ENCODE results near the gene R3HDM2. TPM values are rescaled to one million over a fixed set of nuclear protein-coding genes. Genes with fewer than 3 reads are reported as not detected.
A peak's percentile ranks its signal among the peaks of the same experiment; 100 is the strongest.

R3HDM2 gene
- total RNA-seq, 1 experiment from 2014 or later, result 34.7 TPM

DNA sequence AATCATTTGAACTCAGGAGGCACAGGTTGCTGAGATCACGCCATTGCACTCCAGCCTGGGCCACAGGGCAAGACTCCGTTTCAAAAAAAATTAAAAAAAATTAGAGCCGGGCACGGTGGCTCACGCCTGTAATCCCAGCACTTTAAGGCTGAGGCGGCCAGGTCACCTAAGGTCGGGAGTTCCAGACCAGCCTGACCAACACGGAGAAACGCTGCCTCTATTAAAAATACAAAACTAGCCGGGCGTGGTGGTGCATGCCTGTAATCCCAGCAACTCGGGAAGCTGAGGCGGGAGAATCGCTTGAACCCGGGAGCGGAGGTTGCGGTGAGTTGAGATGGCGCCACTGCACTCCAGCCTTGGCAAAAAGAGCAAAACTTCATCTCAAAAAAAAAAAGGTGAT lies 35.7 kb downstream of the R3HDM2 start:
- DNase-seq (ENCODE audit: low spot score) (no peak), ATAC-seq (no peak)
- H3K36me3 Mint-ChIP-seq, result peaks cover 5% of the 10 kb centered on the region
- H3K27ac Mint-ChIP-seq, result no peak overlapping the region
- no peaks in the 10 kb centered on the region for H3K9me3 Mint-ChIP-seq
- TF ChIP-seq, protein P1, sequence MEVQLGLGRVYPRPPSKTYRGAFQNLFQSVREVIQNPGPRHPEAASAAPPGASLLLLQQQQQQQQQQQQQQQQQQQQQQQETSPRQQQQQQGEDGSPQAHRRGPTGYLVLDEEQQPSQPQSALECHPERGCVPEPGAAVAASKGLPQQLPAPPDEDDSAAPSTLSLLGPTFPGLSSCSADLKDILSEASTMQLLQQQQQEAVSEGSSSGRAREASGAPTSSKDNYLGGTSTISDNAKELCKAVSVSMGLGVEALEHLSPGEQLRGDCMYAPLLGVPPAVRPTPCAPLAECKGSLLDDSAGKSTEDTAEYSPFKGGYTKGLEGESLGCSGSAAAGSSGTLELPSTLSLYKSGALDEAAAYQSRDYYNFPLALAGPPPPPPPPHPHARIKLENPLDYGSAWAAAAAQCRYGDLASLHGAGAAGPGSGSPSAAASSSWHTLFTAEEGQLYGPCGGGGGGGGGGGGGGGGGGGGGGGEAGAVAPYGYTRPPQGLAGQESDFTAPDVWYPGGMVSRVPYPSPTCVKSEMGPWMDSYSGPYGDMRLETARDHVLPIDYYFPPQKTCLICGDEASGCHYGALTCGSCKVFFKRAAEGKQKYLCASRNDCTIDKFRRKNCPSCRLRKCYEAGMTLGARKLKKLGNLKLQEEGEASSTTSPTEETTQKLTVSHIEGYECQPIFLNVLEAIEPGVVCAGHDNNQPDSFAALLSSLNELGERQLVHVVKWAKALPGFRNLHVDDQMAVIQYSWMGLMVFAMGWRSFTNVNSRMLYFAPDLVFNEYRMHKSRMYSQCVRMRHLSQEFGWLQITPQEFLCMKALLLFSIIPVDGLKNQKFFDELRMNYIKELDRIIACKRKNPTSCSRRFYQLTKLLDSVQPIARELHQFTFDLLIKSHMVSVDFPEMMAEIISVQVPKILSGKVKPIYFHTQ (CRISPR knock-in tag; IDR thresholded peaks at IDR 0.05), result no peak
- TF ChIP-seq, protein P2, sequence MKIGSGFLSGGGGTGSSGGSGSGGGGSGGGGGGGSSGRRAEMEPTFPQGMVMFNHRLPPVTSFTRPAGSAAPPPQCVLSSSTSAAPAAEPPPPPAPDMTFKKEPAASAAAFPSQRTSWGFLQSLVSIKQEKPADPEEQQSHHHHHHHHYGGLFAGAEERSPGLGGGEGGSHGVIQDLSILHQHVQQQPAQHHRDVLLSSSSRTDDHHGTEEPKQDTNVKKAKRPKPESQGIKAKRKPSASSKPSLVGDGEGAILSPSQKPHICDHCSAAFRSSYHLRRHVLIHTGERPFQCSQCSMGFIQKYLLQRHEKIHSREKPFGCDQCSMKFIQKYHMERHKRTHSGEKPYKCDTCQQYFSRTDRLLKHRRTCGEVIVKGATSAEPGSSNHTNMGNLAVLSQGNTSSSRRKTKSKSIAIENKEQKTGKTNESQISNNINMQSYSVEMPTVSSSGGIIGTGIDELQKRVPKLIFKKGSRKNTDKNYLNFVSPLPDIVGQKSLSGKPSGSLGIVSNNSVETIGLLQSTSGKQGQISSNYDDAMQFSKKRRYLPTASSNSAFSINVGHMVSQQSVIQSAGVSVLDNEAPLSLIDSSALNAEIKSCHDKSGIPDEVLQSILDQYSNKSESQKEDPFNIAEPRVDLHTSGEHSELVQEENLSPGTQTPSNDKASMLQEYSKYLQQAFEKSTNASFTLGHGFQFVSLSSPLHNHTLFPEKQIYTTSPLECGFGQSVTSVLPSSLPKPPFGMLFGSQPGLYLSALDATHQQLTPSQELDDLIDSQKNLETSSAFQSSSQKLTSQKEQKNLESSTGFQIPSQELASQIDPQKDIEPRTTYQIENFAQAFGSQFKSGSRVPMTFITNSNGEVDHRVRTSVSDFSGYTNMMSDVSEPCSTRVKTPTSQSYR (CRISPR knock-in tag; IDR thresholded peaks at IDR 0.05), result no peak
- TF ChIP-seq, protein P3, sequence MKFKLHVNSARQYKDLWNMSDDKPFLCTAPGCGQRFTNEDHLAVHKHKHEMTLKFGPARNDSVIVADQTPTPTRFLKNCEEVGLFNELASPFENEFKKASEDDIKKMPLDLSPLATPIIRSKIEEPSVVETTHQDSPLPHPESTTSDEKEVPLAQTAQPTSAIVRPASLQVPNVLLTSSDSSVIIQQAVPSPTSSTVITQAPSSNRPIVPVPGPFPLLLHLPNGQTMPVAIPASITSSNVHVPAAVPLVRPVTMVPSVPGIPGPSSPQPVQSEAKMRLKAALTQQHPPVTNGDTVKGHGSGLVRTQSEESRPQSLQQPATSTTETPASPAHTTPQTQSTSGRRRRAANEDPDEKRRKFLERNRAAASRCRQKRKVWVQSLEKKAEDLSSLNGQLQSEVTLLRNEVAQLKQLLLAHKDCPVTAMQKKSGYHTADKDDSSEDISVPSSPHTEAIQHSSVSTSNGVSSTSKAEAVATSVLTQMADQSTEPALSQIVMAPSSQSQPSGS (CRISPR knock-in tag; IDR thresholded peaks at IDR 0.05; ENCODE audit: borderline replicate concordance, low read depth), result no peak
- TF ChIP-seq, protein P4, sequence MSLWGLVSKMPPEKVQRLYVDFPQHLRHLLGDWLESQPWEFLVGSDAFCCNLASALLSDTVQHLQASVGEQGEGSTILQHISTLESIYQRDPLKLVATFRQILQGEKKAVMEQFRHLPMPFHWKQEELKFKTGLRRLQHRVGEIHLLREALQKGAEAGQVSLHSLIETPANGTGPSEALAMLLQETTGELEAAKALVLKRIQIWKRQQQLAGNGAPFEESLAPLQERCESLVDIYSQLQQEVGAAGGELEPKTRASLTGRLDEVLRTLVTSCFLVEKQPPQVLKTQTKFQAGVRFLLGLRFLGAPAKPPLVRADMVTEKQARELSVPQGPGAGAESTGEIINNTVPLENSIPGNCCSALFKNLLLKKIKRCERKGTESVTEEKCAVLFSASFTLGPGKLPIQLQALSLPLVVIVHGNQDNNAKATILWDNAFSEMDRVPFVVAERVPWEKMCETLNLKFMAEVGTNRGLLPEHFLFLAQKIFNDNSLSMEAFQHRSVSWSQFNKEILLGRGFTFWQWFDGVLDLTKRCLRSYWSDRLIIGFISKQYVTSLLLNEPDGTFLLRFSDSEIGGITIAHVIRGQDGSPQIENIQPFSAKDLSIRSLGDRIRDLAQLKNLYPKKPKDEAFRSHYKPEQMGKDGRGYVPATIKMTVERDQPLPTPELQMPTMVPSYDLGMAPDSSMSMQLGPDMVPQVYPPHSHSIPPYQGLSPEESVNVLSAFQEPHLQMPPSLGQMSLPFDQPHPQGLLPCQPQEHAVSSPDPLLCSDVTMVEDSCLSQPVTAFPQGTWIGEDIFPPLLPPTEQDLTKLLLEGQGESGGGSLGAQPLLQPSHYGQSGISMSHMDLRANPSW (CRISPR knock-in tag; conservative IDR thresholded peaks at IDR 0.05; ENCODE audit: low read depth), result no peak
- TF ChIP-seq MXD4 (CRISPR knock-in tag; IDR thresholded peaks at IDR 0.05; ENCODE audit: borderline replicate concordance) (no peak), IRF2 (CRISPR knock-in tag; IDR thresholded peaks at IDR 0.05; ENCODE audit: borderline replicate concordance, low read depth) (no peak), FOXP1 (CRISPR knock-in tag; IDR thresholded peaks at IDR 0.05; ENCODE audit: borderline replicate concordance) (no peak), TEAD4 (CRISPR knock-in tag; IDR thresholded peaks at IDR 0.05) (no peak), NR2C2 (CRISPR knock-in tag; IDR thresholded peaks at IDR 0.05) (no peak), ESRRA (CRISPR knock-in tag; IDR thresholded peaks at IDR 0.05; ENCODE audit: borderline replicate concordance) (no peak)
- TF ChIP-seq, protein P5, sequence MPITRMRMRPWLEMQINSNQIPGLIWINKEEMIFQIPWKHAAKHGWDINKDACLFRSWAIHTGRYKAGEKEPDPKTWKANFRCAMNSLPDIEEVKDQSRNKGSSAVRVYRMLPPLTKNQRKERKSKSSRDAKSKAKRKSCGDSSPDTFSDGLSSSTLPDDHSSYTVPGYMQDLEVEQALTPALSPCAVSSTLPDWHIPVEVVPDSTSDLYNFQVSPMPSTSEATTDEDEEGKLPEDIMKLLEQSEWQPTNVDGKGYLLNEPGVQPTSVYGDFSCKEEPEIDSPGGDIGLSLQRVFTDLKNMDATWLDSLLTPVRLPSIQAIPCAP (CRISPR knock-in tag; IDR thresholded peaks at IDR 0.05), result no peak
- ChIA-PET CTCF (no interaction called here), POLR2A (no interaction called here)
- H3K4me3 Mint-ChIP-seq, result no peak overlapping the region
- H3K27me3 Mint-ChIP-seq (ENCODE audit: low read depth), result no peaks in the 10 kb centered on the region
- peaks cover 4% of the 10 kb centered on the region for H3K4me1 Mint-ChIP-seq

DNA sequence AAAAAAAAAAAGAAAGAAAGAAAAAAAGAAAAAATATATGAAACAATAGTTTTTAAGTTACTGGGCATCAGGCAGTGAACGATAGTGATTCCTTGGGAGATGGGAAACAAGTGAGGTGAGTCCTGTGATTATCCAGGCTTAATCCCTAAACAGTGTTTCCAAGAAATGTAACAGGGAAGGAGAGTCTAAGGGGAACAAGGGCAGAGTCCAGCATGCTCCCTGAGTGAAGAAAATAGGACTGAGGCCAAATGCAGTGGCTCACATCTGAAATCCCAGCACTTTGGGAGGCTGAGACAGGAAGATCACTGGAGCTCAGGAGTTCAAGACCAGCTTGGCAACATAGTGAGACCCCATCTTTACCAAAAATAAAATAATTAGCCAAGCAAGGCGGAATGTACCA lies 40.7 kb downstream of the R3HDM2 start:
- H3K27me3 Mint-ChIP-seq (ENCODE audit: low read depth), result no peaks in the 10 kb centered on the region
- H3K27ac Mint-ChIP-seq, result peak overlapping the region; percentile 42; the same call in 1 of the 2 replicates
- no peaks in the 10 kb centered on the region for H3K9me3 Mint-ChIP-seq
- H3K4me3 Mint-ChIP-seq, result no peak overlapping the region
- POLR2A ChIA-PET, result no interaction called here
- ATAC-seq (no peak), DNase-seq (ENCODE audit: low spot score) (no peak)
- peaks cover 11% of the 10 kb centered on the region for H3K4me1 Mint-ChIP-seq
- CTCF ChIA-PET, result interaction anchor here (1.3 to 1.6 kb wide), 2 partner anchors 40 to 68 kb away, joined by 4 read pairs; no protein-coding TSS in a partner anchor
- peaks cover 6% of the 10 kb centered on the region for H3K36me3 Mint-ChIP-seq
- no peak for TF ChIP-seq NFE2L1 (CRISPR knock-in tag; IDR thresholded peaks at IDR 0.05)
- TF ChIP-seq PRRX2 (CRISPR knock-in tag; IDR thresholded peaks at IDR 0.05), result no peak
- no peak for TF ChIP-seq SOX15 (CRISPR knock-in tag; IDR thresholded peaks at IDR 0.05)
- no peak for TF ChIP-seq FOXJ3 (CRISPR knock-in tag; IDR thresholded peaks at IDR 0.05; ENCODE audit: borderline replicate concordance)
- TF ChIP-seq, protein P6, sequence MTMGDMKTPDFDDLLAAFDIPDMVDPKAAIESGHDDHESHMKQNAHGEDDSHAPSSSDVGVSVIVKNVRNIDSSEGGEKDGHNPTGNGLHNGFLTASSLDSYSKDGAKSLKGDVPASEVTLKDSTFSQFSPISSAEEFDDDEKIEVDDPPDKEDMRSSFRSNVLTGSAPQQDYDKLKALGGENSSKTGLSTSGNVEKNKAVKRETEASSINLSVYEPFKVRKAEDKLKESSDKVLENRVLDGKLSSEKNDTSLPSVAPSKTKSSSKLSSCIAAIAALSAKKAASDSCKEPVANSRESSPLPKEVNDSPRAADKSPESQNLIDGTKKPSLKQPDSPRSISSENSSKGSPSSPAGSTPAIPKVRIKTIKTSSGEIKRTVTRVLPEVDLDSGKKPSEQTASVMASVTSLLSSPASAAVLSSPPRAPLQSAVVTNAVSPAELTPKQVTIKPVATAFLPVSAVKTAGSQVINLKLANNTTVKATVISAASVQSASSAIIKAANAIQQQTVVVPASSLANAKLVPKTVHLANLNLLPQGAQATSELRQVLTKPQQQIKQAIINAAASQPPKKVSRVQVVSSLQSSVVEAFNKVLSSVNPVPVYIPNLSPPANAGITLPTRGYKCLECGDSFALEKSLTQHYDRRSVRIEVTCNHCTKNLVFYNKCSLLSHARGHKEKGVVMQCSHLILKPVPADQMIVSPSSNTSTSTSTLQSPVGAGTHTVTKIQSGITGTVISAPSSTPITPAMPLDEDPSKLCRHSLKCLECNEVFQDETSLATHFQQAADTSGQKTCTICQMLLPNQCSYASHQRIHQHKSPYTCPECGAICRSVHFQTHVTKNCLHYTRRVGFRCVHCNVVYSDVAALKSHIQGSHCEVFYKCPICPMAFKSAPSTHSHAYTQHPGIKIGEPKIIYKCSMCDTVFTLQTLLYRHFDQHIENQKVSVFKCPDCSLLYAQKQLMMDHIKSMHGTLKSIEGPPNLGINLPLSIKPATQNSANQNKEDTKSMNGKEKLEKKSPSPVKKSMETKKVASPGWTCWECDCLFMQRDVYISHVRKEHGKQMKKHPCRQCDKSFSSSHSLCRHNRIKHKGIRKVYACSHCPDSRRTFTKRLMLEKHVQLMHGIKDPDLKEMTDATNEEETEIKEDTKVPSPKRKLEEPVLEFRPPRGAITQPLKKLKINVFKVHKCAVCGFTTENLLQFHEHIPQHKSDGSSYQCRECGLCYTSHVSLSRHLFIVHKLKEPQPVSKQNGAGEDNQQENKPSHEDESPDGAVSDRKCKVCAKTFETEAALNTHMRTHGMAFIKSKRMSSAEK (CRISPR knock-in tag; IDR thresholded peaks at IDR 0.05; ENCODE audit: borderline replicate concordance), result no peak
- TF ChIP-seq HMGA2 (CRISPR knock-in tag; IDR thresholded peaks at IDR 0.05), result no peak
- TF ChIP-seq SMAD4 (CRISPR knock-in tag; IDR thresholded peaks at IDR 0.05), result no peak
- TF ChIP-seq RELA (CRISPR knock-in tag; IDR thresholded peaks at IDR 0.05; ENCODE audit: borderline replicate concordance), result no peak
- TF ChIP-seq, protein P7, sequence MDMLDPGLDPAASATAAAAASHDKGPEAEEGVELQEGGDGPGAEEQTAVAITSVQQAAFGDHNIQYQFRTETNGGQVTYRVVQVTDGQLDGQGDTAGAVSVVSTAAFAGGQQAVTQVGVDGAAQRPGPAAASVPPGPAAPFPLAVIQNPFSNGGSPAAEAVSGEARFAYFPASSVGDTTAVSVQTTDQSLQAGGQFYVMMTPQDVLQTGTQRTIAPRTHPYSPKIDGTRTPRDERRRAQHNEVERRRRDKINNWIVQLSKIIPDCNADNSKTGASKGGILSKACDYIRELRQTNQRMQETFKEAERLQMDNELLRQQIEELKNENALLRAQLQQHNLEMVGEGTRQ (CRISPR knock-in tag; IDR thresholded peaks at IDR 0.05), result no peak

Data from WTC11 (cell line).